Measurements from ENCODE around the gene ZMIZ1. TPM values are rescaled to one million over a fixed set of nuclear protein-coding genes. Genes with fewer than 3 reads are reported as not detected.

Gene ZMIZ1
- total and polyA plus RNA-seq, 5 donors from 2014 or later = 1.5 to 34.8 (median 2.2) TPM

GRCh38 chr10:79158402-79159097 lies 89.8 kb downstream of the ZMIZ1 start:
- Histone ChIP-seq H3K27ac (ENCODE audit: insufficient read depth, low read length, poor library complexity, severe bottlenecking) (no peak overlapping the region), H3K4me3 (ENCODE audit: low read depth, low read length) (no peak overlapping the region), H3K4me1 (ENCODE audit: control insufficient read depth, insufficient read depth, low read length, poor library complexity, severe bottlenecking) (no peaks in the 10 kb centered on the region), H3K27me3 (ENCODE audit: control insufficient read depth, insufficient read depth, low read length) (no peaks in the 10 kb centered on the region), H3K9me3 (ENCODE audit: control insufficient read depth in 2 of 2, low read length in 2 of 2) (no peaks in the 10 kb centered on the region), H3K36me3 (ENCODE audit: control insufficient read depth, insufficient read depth, low read length) (no peaks in the 10 kb centered on the region)
- no peaks in the 10 kb centered on the region for H3K9me3 Mint-ChIP-seq
- peaks cover 0 to 7% (median 0%) of the 10 kb centered on the region in 4 donors for H3K4me1 Mint-ChIP-seq
- H3K4me3 Mint-ChIP-seq = no peak overlapping the region
- ATAC-seq (ENCODE audit: low read depth in 2 of 2) = no peak
- no peaks in the 10 kb centered on the region for H3K27me3 Mint-ChIP-seq
- peak overlapping the region in 1 of 3 donors; percentile 32 for H3K27ac Mint-ChIP-seq
- no peak for DNase-seq
- H3K36me3 Mint-ChIP-seq = peaks cover 7% of the 10 kb centered on the region

- H3K4me3 ChIP-seq (ENCODE audit: low read depth, low read length) = no peak overlapping the region
- ATAC-seq (ENCODE audit: low read depth in 2 of 2) (no peak), DNase-seq (no peak)
- H3K27me3 ChIP-seq (ENCODE audit: control insufficient read depth, insufficient read depth, low read length) = no peaks in the 10 kb centered on the region
- Mint-ChIP-seq H3K4me3 (no peak overlapping the region), H3K27me3 (no peaks in the 10 kb centered on the region), H3K27ac (no peak overlapping the region), H3K9me3 (no peaks in the 10 kb centered on the region), H3K4me1 (peaks cover 0 to 7% (median 0%) of the 10 kb centered on the region in 4 donors), H3K36me3 (peaks cover 7% of the 10 kb centered on the region)
- H3K4me1 ChIP-seq (ENCODE audit: control insufficient read depth, insufficient read depth, low read length, poor library complexity, severe bottlenecking) = no peaks in the 10 kb centered on the region
- H3K36me3 ChIP-seq (ENCODE audit: control insufficient read depth, insufficient read depth, low read length) = no peaks in the 10 kb centered on the region
- H3K27ac ChIP-seq (ENCODE audit: insufficient read depth, low read length, poor library complexity, severe bottlenecking) = no peak overlapping the region
- H3K9me3 ChIP-seq (ENCODE audit: control insufficient read depth in 2 of 2, low read length in 2 of 2) = no peaks in the 10 kb centered on the region
Measured at GRCh38 chr10:79159141-79159651, 90.4 kb downstream of the ZMIZ1 start.

DNA sequence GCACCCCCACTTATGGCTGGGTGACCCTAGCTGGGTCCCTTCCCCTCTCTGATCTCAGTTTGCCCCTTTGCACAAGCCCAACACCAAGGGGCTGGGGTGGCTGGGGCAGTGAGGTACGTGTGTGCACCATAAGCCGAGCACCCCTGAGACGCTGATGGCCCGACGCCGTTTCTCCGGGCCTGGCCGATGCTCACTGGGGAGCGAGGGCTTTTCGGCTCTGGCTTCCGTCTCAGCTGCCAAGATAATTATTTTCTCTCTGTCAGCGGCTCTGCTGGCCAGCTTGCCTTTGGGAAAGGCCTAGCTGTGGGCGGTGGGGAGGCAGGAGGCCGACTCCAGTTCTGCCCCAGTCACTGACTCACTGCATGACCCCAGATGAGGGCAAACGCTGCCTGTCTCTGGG lies 91.0 kb downstream of the ZMIZ1 start:
- Histone ChIP-seq H3K27me3 (ENCODE audit: control insufficient read depth, insufficient read depth, low read length) (no peaks in the 10 kb centered on the region), H3K9me3 (ENCODE audit: control insufficient read depth in 2 of 2, low read length in 2 of 2) (no peaks in the 10 kb centered on the region), H3K27ac (ENCODE audit: insufficient read depth, low read length, poor library complexity, severe bottlenecking) (no peak overlapping the region), H3K4me1 (ENCODE audit: control insufficient read depth, insufficient read depth, low read length, poor library complexity, severe bottlenecking) (no peaks in the 10 kb centered on the region), H3K36me3 (ENCODE audit: control insufficient read depth, insufficient read depth, low read length) (no peaks in the 10 kb centered on the region), H3K4me3 (ENCODE audit: low read depth, low read length) (no peak overlapping the region)
- ATAC-seq (ENCODE audit: low read depth in 2 of 2) = no peak
- Mint-ChIP-seq H3K27ac (no peak overlapping the region), H3K4me3 (no peak overlapping the region), H3K4me1 (peaks cover 0 to 7% (median 0%) of the 10 kb centered on the region in 4 donors), H3K9me3 (no peaks in the 10 kb centered on the region), H3K36me3 (peaks cover 7% of the 10 kb centered on the region), H3K27me3 (no peaks in the 10 kb centered on the region)
- DNase-seq = no peak

- Histone ChIP-seq H3K9me3 (ENCODE audit: control insufficient read depth in 2 of 2, low read length in 2 of 2) (no peaks in the 10 kb centered on the region), H3K4me1 (ENCODE audit: control insufficient read depth, insufficient read depth, low read length, poor library complexity, severe bottlenecking) (no peaks in the 10 kb centered on the region), H3K27ac (ENCODE audit: insufficient read depth, low read length, poor library complexity, severe bottlenecking) (no peak overlapping the region), H3K4me3 (ENCODE audit: low read depth, low read length) (no peak overlapping the region), H3K27me3 (ENCODE audit: control insufficient read depth, insufficient read depth, low read length) (no peaks in the 10 kb centered on the region), H3K36me3 (ENCODE audit: control insufficient read depth, insufficient read depth, low read length) (no peaks in the 10 kb centered on the region)
- peak overlapping the region in 1 of 3 donors; percentile 32 for H3K27ac Mint-ChIP-seq
- no peak for ATAC-seq (ENCODE audit: low read depth in 2 of 2)
- peaks cover 7% of the 10 kb centered on the region for H3K36me3 Mint-ChIP-seq
- no peaks in the 10 kb centered on the region for H3K27me3 Mint-ChIP-seq
- no peak for DNase-seq
- H3K4me3 Mint-ChIP-seq = no peak overlapping the region
- H3K4me1 Mint-ChIP-seq = peaks cover 0 to 7% (median 0%) of the 10 kb centered on the region in 4 donors
- H3K9me3 Mint-ChIP-seq = no peaks in the 10 kb centered on the region
Measured at GRCh38 chr10:79160191-79160590, 91.4 kb downstream of the ZMIZ1 start.

GRCh38 chr10:79161557-79161956 lies 92.8 kb downstream of the ZMIZ1 start:
- H3K9me3 ChIP-seq (ENCODE audit: control insufficient read depth in 2 of 2, low read length in 2 of 2) = no peaks in the 10 kb centered on the region
- no peaks in the 10 kb centered on the region for H3K4me1 ChIP-seq (ENCODE audit: control insufficient read depth, insufficient read depth, low read length, poor library complexity, severe bottlenecking)
- H3K36me3 ChIP-seq (ENCODE audit: control insufficient read depth, insufficient read depth, low read length) = no peaks in the 10 kb centered on the region
- Mint-ChIP-seq H3K27ac (peak overlapping the region in 2 of 3 donors; percentile 26 to 85), H3K4me3 (no peak overlapping the region), H3K4me1 (peaks cover 0 to 5% (median 0%) of the 10 kb centered on the region in 4 donors), H3K36me3 (peaks cover 7% of the 10 kb centered on the region), H3K9me3 (no peaks in the 10 kb centered on the region), H3K27me3 (no peaks in the 10 kb centered on the region)
- H3K27me3 ChIP-seq (ENCODE audit: control insufficient read depth, insufficient read depth, low read length) = no peaks in the 10 kb centered on the region
- H3K4me3 ChIP-seq (ENCODE audit: low read depth, low read length) = no peak overlapping the region
- H3K27ac ChIP-seq (ENCODE audit: insufficient read depth, low read length, poor library complexity, severe bottlenecking) = no peak overlapping the region
- ATAC-seq (ENCODE audit: low read depth in 2 of 2) = no peak
- no peak for DNase-seq

DNA sequence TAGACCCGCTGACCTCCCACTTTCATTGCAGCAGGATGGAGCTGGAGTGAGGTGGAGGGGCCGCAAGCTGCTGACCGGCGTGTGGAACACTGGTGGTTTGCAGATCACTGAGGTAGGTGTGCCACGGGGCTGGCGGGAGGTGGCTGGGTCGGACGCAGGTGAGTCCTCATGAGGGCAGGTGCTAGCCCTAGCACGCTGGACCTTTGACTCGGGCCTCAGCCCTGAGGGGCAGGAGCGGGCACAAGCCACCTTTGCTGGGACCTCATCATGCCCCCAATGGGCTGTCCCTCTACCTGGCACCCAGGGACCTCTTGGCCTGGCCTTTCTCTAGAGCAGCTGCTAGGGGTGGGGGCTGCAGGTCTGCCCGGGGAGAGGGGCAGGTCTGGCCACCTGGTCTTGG lies 93.3 kb downstream of the ZMIZ1 start:
- Histone ChIP-seq H3K4me1 (ENCODE audit: control insufficient read depth, insufficient read depth, low read length, poor library complexity, severe bottlenecking) (no peaks in the 10 kb centered on the region), H3K36me3 (ENCODE audit: control insufficient read depth, insufficient read depth, low read length) (no peaks in the 10 kb centered on the region), H3K27ac (ENCODE audit: insufficient read depth, low read length, poor library complexity, severe bottlenecking) (no peak overlapping the region), H3K27me3 (ENCODE audit: control insufficient read depth, insufficient read depth, low read length) (no peaks in the 10 kb centered on the region), H3K9me3 (ENCODE audit: control insufficient read depth in 2 of 2, low read length in 2 of 2) (no peaks in the 10 kb centered on the region), H3K4me3 (ENCODE audit: low read depth, low read length) (no peak overlapping the region)
- H3K9me3 Mint-ChIP-seq = no peaks in the 10 kb centered on the region
- H3K27ac Mint-ChIP-seq = no peak overlapping the region
- DNase-seq = no peak
- H3K36me3 Mint-ChIP-seq = peaks cover 9% of the 10 kb centered on the region
- no peaks in the 10 kb centered on the region for H3K27me3 Mint-ChIP-seq
- ATAC-seq (ENCODE audit: low read depth in 2 of 2) = no peak
- no peak overlapping the region for H3K4me3 Mint-ChIP-seq
- H3K4me1 Mint-ChIP-seq = peaks cover 0 to 4% (median under 1%) of the 10 kb centered on the region in 4 donors

DNA sequence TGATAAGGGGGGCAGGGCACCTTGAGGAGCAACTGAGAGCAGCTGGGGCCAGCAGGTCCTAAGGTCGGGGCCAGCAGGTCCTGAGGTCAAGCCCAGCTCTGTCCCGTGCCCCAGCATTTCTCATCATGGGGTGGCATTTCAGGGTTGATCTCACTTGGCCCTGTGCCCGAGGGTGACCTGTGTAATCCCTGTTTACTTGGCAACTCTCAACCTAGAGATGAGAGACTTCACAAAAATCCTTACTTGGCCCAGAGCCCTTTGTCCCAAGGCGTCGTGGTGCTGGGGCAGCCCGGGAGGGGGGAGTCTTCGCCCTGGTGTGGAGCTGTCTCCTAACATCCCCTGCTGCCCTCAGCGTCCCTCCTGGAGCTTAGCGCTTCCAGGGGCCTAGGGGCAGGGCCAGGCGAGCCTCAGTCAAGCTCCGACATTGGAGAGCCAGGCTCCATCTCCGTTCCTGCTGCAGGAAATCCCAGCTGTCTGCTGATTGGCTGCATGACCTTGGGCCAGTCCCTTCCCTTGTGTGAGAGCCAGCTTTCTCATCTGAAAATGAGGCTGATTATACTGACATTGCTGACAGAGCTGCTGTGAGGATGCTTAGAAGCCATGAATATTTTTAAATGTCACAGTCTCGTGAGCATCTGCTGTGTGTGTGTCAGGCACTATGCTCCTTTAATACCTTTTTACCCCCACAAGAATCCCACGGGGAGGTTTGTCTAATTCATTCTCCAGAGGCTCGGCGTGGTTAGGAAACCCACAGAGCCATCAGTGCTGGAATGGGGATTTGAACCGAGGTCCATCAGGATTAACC lies 94.3 kb downstream of the ZMIZ1 start:
- H3K4me1 ChIP-seq (ENCODE audit: control insufficient read depth, insufficient read depth, low read length, poor library complexity, severe bottlenecking) = no peaks in the 10 kb centered on the region
- H3K9me3 ChIP-seq (ENCODE audit: control insufficient read depth in 2 of 2, low read length in 2 of 2) = no peaks in the 10 kb centered on the region
- no peak for ATAC-seq (ENCODE audit: low read depth in 2 of 2)
- no peak overlapping the region for H3K4me3 ChIP-seq (ENCODE audit: low read depth, low read length)
- Mint-ChIP-seq H3K27me3 (no peaks in the 10 kb centered on the region), H3K4me3 (no peak overlapping the region), H3K27ac (no peak overlapping the region), H3K9me3 (no peaks in the 10 kb centered on the region), H3K4me1 (peaks cover 0 to 3% (median 1%) of the 10 kb centered on the region in 4 donors), H3K36me3 (peaks cover 13% of the 10 kb centered on the region)
- peaks cover 2% of the 10 kb centered on the region for H3K36me3 ChIP-seq (ENCODE audit: control insufficient read depth, insufficient read depth, low read length)
- H3K27ac ChIP-seq (ENCODE audit: insufficient read depth, low read length, poor library complexity, severe bottlenecking) = no peak overlapping the region
- no peaks in the 10 kb centered on the region for H3K27me3 ChIP-seq (ENCODE audit: control insufficient read depth, insufficient read depth, low read length)
- DNase-seq = no peak

Measured in CD4-positive, CD25-positive, alpha-beta regulatory T cell (primary cell).